ENCODE data around the gene OR13C3.
A peak's percentile ranks its signal among the peaks of the same experiment; 100 is the strongest.
"Not testable (repeated sequence)": the region's sequence is repeated elsewhere in the genome, so short reads cannot be mapped to it uniquely, and the experiment has no call there.

Gene OR13C3

DNA sequence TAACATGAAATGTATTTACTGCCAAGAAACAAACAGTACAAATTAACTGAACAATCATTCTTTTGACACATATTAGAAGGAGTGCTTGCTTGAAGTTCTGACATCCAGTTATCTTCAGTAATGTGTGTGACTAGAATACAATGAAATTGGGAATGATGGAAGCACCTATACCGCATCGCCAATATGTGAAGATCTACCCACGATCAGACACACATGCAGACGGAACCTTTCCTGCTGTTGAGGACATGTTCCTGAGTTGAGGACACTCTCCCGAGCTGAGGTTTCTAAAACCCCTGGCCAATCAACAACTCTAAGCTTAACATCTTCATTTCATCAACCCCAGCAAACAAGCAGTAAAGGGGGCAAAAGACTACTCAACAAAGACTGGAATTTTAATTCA, at the start of gene OR13C3:
Gene OR13C3, minus strand, starts transcription at position 101 of the 400 bp plus-strand sequence. CDS start 133 bp downstream, outside the sequence.
- peaks cover 8% of the 10 kb centered on the region for H3K27me3 Mint-ChIP-seq
- DNase-seq (no peak), ATAC-seq (no peak)
- no peaks in the 10 kb centered on the region for H3K4me1 Mint-ChIP-seq
- no peaks in the 10 kb centered on the region for H3K9me3 Mint-ChIP-seq
- no peak within 1 kb of the TSS for H3K27ac Mint-ChIP-seq
- no peak within 1 kb of the TSS for H3K4me3 Mint-ChIP-seq

DNA sequence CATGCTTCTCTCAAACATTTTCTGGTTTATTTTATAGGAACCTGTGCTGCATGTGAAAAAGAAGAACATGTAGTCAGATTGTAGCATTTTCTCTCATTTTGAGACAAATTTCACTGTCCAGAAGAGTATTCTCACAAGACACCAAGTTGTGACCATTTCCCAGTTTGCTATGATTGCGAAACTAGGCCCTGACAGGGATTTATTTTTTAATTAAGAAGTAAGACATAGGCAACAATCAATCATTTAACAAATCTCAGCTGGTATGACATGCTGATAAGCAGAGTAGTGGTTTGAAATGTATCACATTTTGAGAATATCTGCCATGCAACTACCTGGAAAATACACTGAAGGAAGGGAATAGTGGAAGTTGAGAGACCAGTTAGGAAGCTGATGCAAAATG, 43.9 kb upstream of the OR13C3 start:
- H3K27me3 Mint-ChIP-seq = no peaks in the 10 kb centered on the region
- ATAC-seq = no peak
- no peak overlapping the region for H3K27ac Mint-ChIP-seq
- no peak overlapping the region for H3K4me3 Mint-ChIP-seq
- DNase-seq = no peak
- no peaks in the 10 kb centered on the region for H3K4me1 Mint-ChIP-seq
- no peaks in the 10 kb centered on the region for H3K9me3 Mint-ChIP-seq

DNA sequence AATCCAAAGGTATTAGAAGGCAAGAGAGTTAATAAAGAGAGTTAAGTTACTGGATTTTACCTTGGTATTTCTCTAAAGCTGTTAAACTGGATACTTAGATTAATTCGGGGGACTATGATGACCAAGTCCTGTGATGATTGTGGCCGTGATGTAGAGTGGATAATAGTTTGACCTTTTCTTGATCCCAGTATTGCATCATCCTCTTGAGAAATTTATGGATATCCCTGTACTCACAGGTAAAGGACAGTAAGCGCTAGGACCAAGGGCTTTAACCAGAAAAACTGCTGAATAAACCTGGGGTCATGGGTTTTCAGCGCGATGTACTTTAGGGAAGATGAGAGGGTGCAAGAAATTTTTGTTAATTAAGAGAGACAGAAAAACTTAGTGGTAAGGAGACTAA, 40.6 kb upstream of the OR13C3 start:
- peaks cover 8 to 12% of the 10 kb centered on the region in 2 donors for H3K9me3 Mint-ChIP-seq
- H3K4me1 Mint-ChIP-seq = no peaks in the 10 kb centered on the region
- no peaks in the 10 kb centered on the region for H3K27me3 Mint-ChIP-seq
- no peak overlapping the region for H3K27ac Mint-ChIP-seq
- H3K4me3 Mint-ChIP-seq = no peak overlapping the region
- DNase-seq = no peak
- no peak for ATAC-seq

DNA sequence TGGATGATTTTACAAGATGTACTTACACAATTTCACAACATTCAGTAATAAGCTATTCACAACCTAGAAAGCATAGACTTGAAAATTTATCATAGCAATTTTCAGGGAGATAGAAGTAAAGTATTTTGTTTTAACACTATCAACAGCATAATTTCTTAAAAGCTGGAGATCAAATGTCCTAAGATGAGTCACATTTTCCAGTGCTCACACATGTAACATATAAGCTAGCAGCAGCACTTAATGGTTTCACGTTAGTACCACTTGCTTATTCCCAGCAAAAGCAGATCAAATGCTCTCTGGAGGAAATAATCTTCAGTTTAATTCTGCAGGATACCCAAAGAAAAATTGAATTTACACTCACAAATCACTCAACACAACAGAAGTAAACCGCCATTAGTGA, 38.8 kb upstream of the OR13C3 start:
- no peak for ATAC-seq
- Mint-ChIP-seq H3K27me3 (no peaks in the 10 kb centered on the region), H3K4me3 (no peak overlapping the region), H3K4me1 (no peaks in the 10 kb centered on the region), H3K27ac (no peak overlapping the region), H3K9me3 (peaks cover 9 to 19% of the 10 kb centered on the region in 2 donors)
- no peak for DNase-seq

DNA sequence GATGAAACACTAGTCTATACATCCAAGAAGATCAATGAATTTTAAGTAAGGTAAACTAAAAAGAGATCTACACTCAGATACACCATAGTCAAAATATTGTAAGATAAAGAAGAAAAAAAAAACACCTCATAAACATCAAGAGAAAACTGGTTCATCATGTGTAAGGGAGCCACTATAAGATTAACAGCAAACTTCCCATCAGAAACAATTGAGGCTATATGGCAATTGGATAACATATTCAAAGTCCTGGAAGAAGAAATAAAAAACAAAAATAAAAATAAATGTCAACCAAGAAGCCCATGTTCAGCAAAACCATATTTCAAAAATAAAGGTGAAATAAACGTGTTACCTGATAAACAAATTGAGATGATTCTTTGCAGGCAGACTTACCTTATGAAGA, 36.0 kb upstream of the OR13C3 start:
- Mint-ChIP-seq H3K9me3 (peaks cover 9 to 19% of the 10 kb centered on the region in 2 donors), H3K4me3 (no peak overlapping the region), H3K27me3 (no peaks in the 10 kb centered on the region), H3K4me1 (no peaks in the 10 kb centered on the region), H3K27ac (no peak overlapping the region)
- no peak for DNase-seq
- ATAC-seq = no peak

DNA sequence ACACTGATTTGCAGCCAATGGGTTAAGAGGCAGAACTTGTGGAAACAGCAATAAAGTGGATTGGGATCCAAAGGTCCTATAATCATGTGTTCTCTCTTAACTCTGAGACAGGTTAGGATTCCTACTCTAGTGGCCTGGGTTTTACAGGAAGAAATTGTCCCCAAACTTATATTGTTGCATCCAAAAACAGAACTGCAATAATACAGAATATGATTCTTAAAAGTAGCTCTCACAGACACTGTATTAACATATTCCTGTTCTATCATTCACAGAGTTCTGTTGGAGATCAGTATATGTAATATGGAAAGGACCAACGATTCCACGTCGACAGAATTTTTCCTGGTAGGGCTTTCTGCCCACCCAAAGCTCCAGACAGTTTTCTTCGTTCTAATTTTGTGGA, 32.2 kb upstream of the OR13C3 start, which contains the start of gene OR13C8:
Gene OR13C8, plus strand, starts transcription at position 301 of the 400 bp plus-strand sequence. Its CDS starts 0 bp downstream, at position 301.
- Mint-ChIP-seq H3K27me3 (no peaks in the 10 kb centered on the region), H3K9me3 (peaks cover 9 to 14% of the 10 kb centered on the region in 2 donors), H3K27ac (no peak within 1 kb of the TSS), H3K4me3 (no peak within 1 kb of the TSS), H3K4me1 (no peaks in the 10 kb centered on the region)
- ATAC-seq (no peak), DNase-seq (no peak)

DNA sequence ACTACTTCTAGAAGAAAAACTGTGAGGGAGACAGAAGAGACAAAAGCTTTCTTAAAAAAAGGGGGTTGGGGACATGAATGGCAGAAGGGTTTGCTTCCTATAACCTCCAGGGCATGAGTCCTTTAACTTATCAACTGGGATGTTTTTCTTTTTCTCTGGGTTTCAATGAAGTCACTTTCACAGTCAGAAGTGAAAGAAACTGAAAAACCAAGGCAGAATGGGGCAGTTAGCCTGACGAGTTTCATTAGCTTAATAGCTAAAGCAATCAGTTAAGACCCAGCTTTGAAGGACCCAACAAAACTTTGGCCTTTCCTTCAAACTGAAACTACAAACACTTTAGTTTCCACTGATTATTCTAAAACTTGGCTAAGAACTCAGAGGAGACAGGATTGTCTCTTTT, 27.7 kb upstream of the OR13C3 start:
- Mint-ChIP-seq H3K27ac (no peak overlapping the region), H3K4me3 (no peak overlapping the region), H3K9me3 (no peaks in the 10 kb centered on the region), H3K27me3 (no peaks in the 10 kb centered on the region), H3K4me1 (no peaks in the 10 kb centered on the region)
- DNase-seq (no peak), ATAC-seq (no peak)

DNA sequence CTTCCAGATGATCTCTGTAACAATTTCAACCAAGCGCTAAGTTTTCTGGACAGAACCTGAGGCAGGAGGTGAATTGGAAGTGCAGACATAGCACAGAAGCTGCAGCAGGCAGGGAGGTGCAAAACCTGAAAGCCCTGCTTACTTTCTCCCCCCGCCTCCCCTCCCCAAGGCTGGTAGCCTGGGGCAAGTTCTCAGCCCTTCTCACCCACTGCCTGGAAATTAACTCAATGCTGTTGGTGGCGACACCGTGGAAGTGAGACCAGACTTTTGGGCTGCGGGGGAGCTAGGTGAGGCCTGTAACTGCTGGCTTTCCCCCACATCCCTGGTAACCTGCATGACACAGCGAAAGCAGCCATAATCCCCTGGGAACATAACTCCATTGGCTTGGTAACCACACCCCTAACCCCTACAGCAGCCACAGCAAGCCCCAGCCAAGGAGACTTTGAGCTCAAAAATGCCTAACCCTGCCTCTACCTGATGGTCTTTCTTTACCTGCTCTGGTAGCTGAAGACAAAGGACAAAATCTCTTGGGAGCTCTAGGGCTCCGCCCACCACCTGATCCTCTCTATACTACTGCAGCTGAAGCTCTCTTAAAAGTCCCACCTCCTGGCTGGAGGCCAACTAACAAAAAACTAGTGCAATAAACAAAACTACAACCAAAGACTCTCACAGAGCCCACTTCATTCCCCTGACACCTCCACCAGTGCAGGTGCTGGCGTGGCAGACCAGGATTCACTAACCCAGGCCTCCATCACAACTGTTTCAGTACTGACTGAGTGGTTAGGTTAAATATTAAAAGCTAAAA, 20.4 kb upstream of the OR13C3 start:
- Mint-ChIP-seq H3K4me3 (no peak overlapping the region), H3K4me1 (no peaks in the 10 kb centered on the region), H3K27ac (peak overlapping the region in 1 of 2 donors; percentile 20), H3K9me3 (peaks cover 10 to 28% of the 10 kb centered on the region in 2 donors), H3K27me3 (no peaks in the 10 kb centered on the region)
- no peak for ATAC-seq
- DNase-seq = no peak

DNA sequence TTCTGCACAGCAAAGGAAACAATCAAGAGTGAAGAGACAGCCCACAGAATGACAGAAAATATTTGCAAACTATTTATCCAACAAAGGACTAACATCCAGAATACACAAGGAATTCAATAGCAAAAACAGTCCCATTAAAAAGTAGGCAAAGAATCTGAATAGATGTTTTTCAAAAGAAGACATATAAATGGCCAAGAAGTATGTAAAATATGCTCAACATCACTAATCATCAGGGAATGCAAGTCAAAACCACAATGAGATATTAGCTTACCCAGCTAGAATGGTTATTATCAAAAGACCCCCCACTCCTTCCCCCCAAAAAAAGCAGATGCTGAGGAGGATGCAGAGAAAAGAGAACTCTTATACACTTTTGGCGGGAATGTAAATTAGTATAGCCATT, 18.9 kb upstream of the OR13C3 start:
- no peak for DNase-seq
- H3K9me3 Mint-ChIP-seq = peaks cover 10 to 28% of the 10 kb centered on the region in 2 donors
- H3K27ac Mint-ChIP-seq = no peak overlapping the region
- no peaks in the 10 kb centered on the region for H3K27me3 Mint-ChIP-seq
- H3K4me1 Mint-ChIP-seq = no peaks in the 10 kb centered on the region
- no peak for ATAC-seq
- H3K4me3 Mint-ChIP-seq = no peak overlapping the region

DNA sequence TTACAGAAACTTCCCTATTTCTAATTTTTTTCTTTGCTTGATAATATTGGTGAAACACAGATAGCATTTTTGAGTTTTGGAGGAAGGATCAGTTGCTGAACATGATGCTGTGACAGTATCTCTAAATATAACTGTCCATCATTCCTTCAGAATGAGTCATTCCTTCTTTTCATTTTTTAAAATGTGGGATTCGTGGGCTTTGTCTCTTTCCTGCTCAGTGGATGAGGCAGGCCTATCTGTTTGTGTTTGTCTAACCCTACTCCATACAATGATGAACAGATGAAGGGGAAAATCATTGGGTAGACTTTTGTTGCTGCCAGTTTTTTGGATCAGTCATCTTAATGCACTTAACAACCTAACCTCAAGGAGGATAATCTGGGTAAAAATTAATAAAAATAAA, 16.6 kb upstream of the OR13C3 start:
- Mint-ChIP-seq H3K4me1 (no peaks in the 10 kb centered on the region), H3K27ac (no peak overlapping the region), H3K9me3 (peaks cover 6 to 24% of the 10 kb centered on the region in 2 donors), H3K4me3 (no peak overlapping the region), H3K27me3 (no peaks in the 10 kb centered on the region)
- ATAC-seq (no peak), DNase-seq (no peak)

DNA sequence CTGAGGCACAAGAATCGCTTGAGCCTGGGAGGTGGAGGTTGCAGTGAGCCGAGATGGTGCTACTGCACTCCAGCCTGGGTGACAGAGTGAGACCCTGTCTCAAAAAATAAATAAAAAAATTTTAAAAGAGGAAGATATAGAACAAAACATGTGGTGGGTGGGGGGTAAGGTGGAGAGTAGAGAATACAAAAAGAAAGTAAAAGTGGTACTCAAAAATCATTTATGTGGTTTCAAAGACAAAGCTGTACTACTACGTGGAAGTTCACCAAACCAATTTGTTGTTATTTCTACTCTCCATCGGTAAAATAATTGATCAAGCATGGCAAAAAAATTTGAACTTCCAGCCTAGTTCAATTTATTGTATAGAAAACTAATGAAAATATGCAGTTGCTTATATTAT, 8.0 kb upstream of the OR13C3 start:
- Mint-ChIP-seq H3K27me3 (no peaks in the 10 kb centered on the region), H3K4me3 (no peak overlapping the region), H3K4me1 (no peaks in the 10 kb centered on the region), H3K27ac (no peak overlapping the region), H3K9me3 (no peaks in the 10 kb centered on the region)
- no peak for ATAC-seq
- DNase-seq = no peak

DNA sequence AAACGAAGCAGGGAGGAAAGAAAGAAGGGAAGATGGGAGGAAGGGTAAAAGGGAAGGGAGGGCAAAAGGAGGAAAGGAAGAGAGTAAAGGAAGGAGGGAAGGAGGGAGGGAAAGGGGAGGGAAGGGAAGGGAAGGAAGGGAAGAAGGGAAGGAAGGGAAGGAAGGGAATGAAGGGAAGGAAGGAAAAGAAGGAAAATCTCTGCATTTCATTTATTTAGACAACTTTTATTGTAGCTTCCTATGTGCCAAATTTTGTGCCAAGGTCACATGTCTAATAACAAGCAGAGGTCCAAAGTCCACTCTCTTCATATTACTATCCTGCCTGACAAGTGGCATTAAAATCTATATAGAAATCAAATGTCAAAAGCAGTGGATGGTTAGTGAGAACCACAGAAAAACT, 2.6 kb upstream of the OR13C3 start:
- H3K4me1 Mint-ChIP-seq = no peaks in the 10 kb centered on the region
- ATAC-seq (no peak), DNase-seq (no peak)
- peaks cover 8% of the 10 kb centered on the region for H3K27me3 Mint-ChIP-seq
- H3K4me3 Mint-ChIP-seq = no peak overlapping the region
- no peaks in the 10 kb centered on the region for H3K9me3 Mint-ChIP-seq
- H3K27ac Mint-ChIP-seq = no peak overlapping the region

DNA sequence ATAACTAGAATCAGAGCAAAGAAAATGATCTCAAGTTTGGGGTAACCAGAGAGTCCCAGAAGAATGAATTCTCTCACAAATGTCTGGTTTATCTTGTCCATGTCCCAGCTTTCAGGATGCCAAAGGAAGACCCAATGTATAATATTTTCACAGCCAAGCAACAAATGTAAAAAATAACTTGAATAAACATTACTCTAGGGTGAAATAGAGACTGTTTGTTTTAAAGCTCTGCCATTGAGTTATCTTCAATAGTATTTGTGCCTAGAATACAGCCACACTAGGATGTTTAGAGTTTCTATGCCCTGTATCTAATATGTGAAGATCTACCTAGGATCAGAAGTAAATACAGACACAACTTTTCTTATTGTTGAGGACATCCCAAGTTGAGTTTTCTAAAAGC, 9.5 kb downstream of the OR13C3 start, which contains the start of gene OR13C4:
Gene OR13C4, minus strand, starts transcription at position 101 of the 400 bp plus-strand sequence. Its CDS starts 0 bp downstream, at position 101.
- Mint-ChIP-seq H3K27me3 (no peaks in the 10 kb centered on the region), H3K4me3 (no peak within 1 kb of the TSS), H3K27ac (no peak within 1 kb of the TSS), H3K4me1 (no peaks in the 10 kb centered on the region), H3K9me3 (peaks cover 9 to 17% of the 10 kb centered on the region in 2 donors)
- ATAC-seq = no peak
- DNase-seq = no peak

DNA sequence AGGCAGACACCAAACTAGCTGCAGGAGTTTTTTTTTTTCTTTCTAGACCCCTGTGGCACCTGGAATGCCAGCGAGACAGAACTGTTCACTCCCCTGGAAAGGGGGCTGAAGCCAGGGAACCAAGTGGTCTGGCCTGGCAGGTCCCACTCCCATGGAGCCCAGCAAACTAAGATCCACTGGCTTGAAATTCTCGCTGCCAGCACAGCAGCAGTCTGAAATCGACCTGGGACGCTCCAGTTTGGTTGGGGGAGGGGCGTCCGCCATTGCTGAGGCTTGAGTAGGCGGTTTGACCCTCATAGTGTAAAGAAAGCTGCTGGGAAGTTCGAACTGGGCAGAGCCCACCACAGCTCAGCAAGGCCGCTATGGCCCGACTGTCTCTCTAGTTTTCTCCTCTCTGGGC, 16.4 kb downstream of the OR13C3 start:
- not testable (repeated sequence) for H3K27me3 Mint-ChIP-seq, H3K9me3 Mint-ChIP-seq, ATAC-seq, H3K27ac Mint-ChIP-seq, H3K4me1 Mint-ChIP-seq, H3K4me3 Mint-ChIP-seq, DNase-seq

DNA sequence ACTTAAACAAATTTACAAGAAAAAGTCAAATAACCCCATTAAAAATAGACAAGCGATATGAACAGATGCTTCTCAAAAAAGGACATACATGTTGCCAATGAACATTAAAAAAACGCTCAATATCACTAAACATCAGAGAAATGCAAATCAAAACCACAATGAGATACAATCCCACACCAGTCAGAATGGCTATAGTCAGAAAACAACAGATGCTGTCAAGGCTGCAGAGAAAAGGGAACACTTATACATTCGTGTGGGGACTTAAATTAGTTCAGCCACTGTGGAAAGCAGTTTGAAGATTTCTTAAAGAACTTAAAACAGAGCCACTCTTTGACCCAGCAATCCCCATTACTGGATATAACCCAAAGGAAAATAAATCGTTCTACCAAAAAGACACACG, 21.8 kb downstream of the OR13C3 start:
- ATAC-seq (no peak), DNase-seq (no peak)
- H3K4me1 Mint-ChIP-seq = no peaks in the 10 kb centered on the region
- no peak overlapping the region for H3K4me3 Mint-ChIP-seq
- no peak overlapping the region for H3K27ac Mint-ChIP-seq
- no peaks in the 10 kb centered on the region for H3K27me3 Mint-ChIP-seq
- H3K9me3 Mint-ChIP-seq = peaks cover 0 to 8% of the 10 kb centered on the region in 2 donors

DNA sequence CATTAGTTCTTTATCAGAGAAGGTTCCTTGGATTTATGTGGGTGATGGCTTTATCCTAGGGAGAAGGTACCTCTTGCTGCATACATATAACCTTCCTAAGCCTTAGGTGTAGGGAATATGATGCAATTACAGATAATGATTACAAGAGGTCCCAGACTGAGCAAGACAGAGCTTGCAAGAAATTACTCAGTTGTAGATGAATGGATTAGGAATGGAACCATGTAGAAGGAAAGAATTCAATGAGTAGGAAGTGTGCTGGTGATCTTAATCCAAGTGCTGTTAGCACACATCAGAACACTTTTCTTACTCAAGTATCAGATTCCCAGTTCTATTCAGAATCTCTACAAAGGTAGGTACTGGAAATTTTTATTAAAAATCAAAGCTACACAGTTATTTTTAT, 30.1 kb downstream of the OR13C3 start:
- Mint-ChIP-seq H3K27me3 (no peaks in the 10 kb centered on the region), H3K4me1 (no peaks in the 10 kb centered on the region), H3K9me3 (peaks cover 5 to 6% of the 10 kb centered on the region in 2 donors), H3K27ac (no peak overlapping the region), H3K4me3 (no peak overlapping the region)
- no peak for DNase-seq
- ATAC-seq = no peak

DNA sequence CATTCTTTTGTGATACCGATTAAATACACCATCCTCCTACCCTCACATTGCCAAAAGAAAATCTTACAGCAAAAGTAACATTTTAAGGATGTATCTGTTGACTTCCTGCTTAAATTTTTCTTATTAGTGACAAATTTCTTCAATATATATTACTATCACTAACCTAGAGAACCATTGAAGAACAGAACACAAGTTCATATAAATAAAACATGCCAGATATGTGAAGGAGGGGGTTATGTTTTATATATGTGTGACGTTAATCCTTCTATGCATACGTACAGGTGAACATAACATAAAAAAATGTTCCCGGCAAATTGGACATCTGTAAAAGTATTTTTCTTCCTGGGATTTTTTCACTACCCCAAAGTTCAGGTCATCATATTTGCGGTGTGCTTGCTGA, 32.7 kb downstream of the OR13C3 start, which contains the start of gene OR13F1:
Gene OR13F1, plus strand, starts transcription at position 301 of the 400 bp plus-strand sequence. Its CDS starts 0 bp downstream, at position 301.
- no peak within 1 kb of the TSS for H3K27ac Mint-ChIP-seq
- no peak for DNase-seq
- ATAC-seq = no peak
- H3K9me3 Mint-ChIP-seq = peaks cover 5 to 6% of the 10 kb centered on the region in 2 donors
- no peaks in the 10 kb centered on the region for H3K4me1 Mint-ChIP-seq
- H3K27me3 Mint-ChIP-seq = no peaks in the 10 kb centered on the region
- no peak within 1 kb of the TSS for H3K4me3 Mint-ChIP-seq
